NCI-H2029 (cell line): ENCODE data around the gene EMC7.

Experiments
- DNase-seq: peaks from one replicate; lab custom pipeline; 2025; lab: John Stamatoyannopoulos, UW

EMC7 gene

GRCh38 chr15:34038871-34039789, 62.5 kb downstream of the EMC7 start, which contains the start of gene AVEN:
Gene AVEN (minus strand): TSS chr15:34039204. CDS start chr15:34039046, 158 bp downstream.
- DNase-seq, result peak; percentile 2

GRCh38 chr15:34038023-34038870, 63.4 kb downstream of the EMC7 start:
- DNase-seq, result peak; percentile 9
